ENCODE results near the gene PLK5. TPM values are rescaled to one million over a fixed set of nuclear protein-coding genes. Genes with fewer than 3 reads are reported as not detected.
A peak's percentile ranks its signal among the peaks of the same experiment; 100 is the strongest.

The PLK5 gene
- total and polyA plus RNA-seq, 2 donors from 2014 or later, result not detected

- H3K27me3 ChIP-seq (ENCODE audit: control insufficient read depth, insufficient read depth, low read length), result no peaks in the 10 kb centered on the region
- H3K27ac ChIP-seq (ENCODE audit: low read depth in 2 of 2, low read length in 2 of 2), result no peak within 1 kb of the TSS
- H3K4me3 ChIP-seq (ENCODE audit: low read length in 3 of 3), result peak within 1 kb of the TSS in 2 of 3 donors; percentile 41 to 48
- H3K9me3 ChIP-seq (ENCODE audit: control insufficient read depth in 2 of 3, insufficient read depth in 1 of 3, low read length in 3 of 3), result no peaks in the 10 kb centered on the region
- peaks cover 0 to 9% (median 0%) of the 10 kb centered on the region in 3 donors for H3K4me1 ChIP-seq (ENCODE audit: control insufficient read depth in 2 of 3, insufficient read depth in 2 of 3, low read depth in 1 of 3, low read length in 3 of 3)
- intact Hi-C loops (cut with DNase I), result no loop called here
- DNase-seq (peak; percentile 71 to 92 (median 90)), FAIRE-seq (no peak)
- no peaks in the 10 kb centered on the region for H3K36me3 ChIP-seq (ENCODE audit: control insufficient read depth in 2 of 3, insufficient read depth in 3 of 3, low read length in 3 of 3)
- H3K9ac ChIP-seq (ENCODE audit: low read length in 3 of 3), result no peak within 1 kb of the TSS
- no peak for TF ChIP-seq CTCF (IDR thresholded peaks at IDR 0.05; ENCODE audit: borderline replicate concordance, extremely low read depth, insufficient read depth)
Observed at GRCh38 chr19:1568320-1569019, 44.6 kb downstream of the PLK5 start, which contains the start of gene MEX3D. Gene MEX3D (minus strand): TSS chr19:1568325. CDS start chr19:1568058, 267 bp downstream.

GRCh38 chr19:1569997-1570396, 46.1 kb downstream of the PLK5 start:
- no peak overlapping the region for H3K4me3 ChIP-seq (ENCODE audit: low read length in 3 of 3)
- intact Hi-C loops (cut with DNase I), result no loop called here
- no peak overlapping the region for H3K9ac ChIP-seq (ENCODE audit: low read length in 3 of 3)
- H3K9me3 ChIP-seq (ENCODE audit: control insufficient read depth in 2 of 3, insufficient read depth in 1 of 3, low read length in 3 of 3), result no peaks in the 10 kb centered on the region
- H3K27me3 ChIP-seq (ENCODE audit: control insufficient read depth, insufficient read depth, low read length), result no peaks in the 10 kb centered on the region
- peaks cover 0 to 9% (median 0%) of the 10 kb centered on the region in 3 donors for H3K4me1 ChIP-seq (ENCODE audit: control insufficient read depth in 2 of 3, insufficient read depth in 2 of 3, low read depth in 1 of 3, low read length in 3 of 3)
- no peak for TF ChIP-seq CTCF (IDR thresholded peaks at IDR 0.05; ENCODE audit: borderline replicate concordance, extremely low read depth, insufficient read depth)
- no peak overlapping the region for H3K27ac ChIP-seq (ENCODE audit: low read depth in 2 of 2, low read length in 2 of 2)
- FAIRE-seq, result no peak
- H3K36me3 ChIP-seq (ENCODE audit: control insufficient read depth in 2 of 3, insufficient read depth in 3 of 3, low read length in 3 of 3), result no peaks in the 10 kb centered on the region
- no peak for DNase-seq

GRCh38 chr19:1570836-1571235, 47.0 kb downstream of the PLK5 start:
- no peaks in the 10 kb centered on the region for H3K36me3 ChIP-seq (ENCODE audit: control insufficient read depth in 2 of 3, insufficient read depth in 3 of 3, low read length in 3 of 3)
- FAIRE-seq, result no peak
- intact Hi-C loops (cut with DNase I), result no loop called here

More at GRCh38 chr19:1570836-1571235, 47.0 kb downstream of the PLK5 start:
- peaks cover 0 to 7% (median 0%) of the 10 kb centered on the region in 3 donors for H3K4me1 ChIP-seq (ENCODE audit: control insufficient read depth in 2 of 3, insufficient read depth in 2 of 3, low read depth in 1 of 3, low read length in 3 of 3)
- no peak overlapping the region for H3K9ac ChIP-seq (ENCODE audit: low read length in 3 of 3)
- H3K4me3 ChIP-seq (ENCODE audit: low read length in 3 of 3), result no peak overlapping the region
- no peaks in the 10 kb centered on the region for H3K27me3 ChIP-seq (ENCODE audit: control insufficient read depth, insufficient read depth, low read length)
- TF ChIP-seq CTCF (IDR thresholded peaks at IDR 0.05; ENCODE audit: borderline replicate concordance, extremely low read depth, insufficient read depth), result no peak
- H3K9me3 ChIP-seq (ENCODE audit: control insufficient read depth in 2 of 3, insufficient read depth in 1 of 3, low read length in 3 of 3), result no peaks in the 10 kb centered on the region
- DNase-seq, result no peak
- H3K27ac ChIP-seq (ENCODE audit: low read depth in 2 of 2, low read length in 2 of 2), result no peak overlapping the region
